Parathyroid adenoma (tissue), 2 donors: ENCODE data around the gene BMP6.

ENCODE experiments used
- H2AFZ ChIP-seq: fragments of 300-600 bp; sonication (generic); one replicate; pipeline ENCODE4 v1.7.0; 2017; ENCODE audit warnings: antibody characterized with exemption, mild to moderate bottlenecking
- H3K27ac ChIP-seq: fragments of 300-600 bp; sonication (generic); one replicate; pipeline ENCODE4 v1.7.0; 2017
- H3K27me3 ChIP-seq: fragments of 300-600 bp; sonication (generic); one replicate; pipeline ENCODE4 v1.7.0; 2017; ENCODE audit warnings: low read length; ENCODE audit not compliant: control insufficient read depth, insufficient read depth
- H3K36me3 ChIP-seq: fragments of 300-600 bp; sonication (generic); one replicate; pipeline ENCODE4 v1.7.0; 2017; ENCODE audit warnings: low read length; ENCODE audit not compliant: control insufficient read depth, insufficient read depth
- H3K4me1 ChIP-seq: fragments of 300-600 bp; sonication (generic); one replicate; pipeline ENCODE4 v1.7.0; 2017; ENCODE audit warnings: control low read depth
- H3K4me2 ChIP-seq: fragments of 300-600 bp; sonication (generic); one replicate; pipeline ENCODE4 v1.7.0; 2017; ENCODE audit warnings: low read length
- H3K4me3 ChIP-seq: fragments of 300-600 bp; sonication (generic); one replicate; pipeline ENCODE4 v1.7.0; 2017; ENCODE audit warnings: low read depth, low read length
- H3K79me2 ChIP-seq: fragments of 300-600 bp; sonication (generic); one replicate; pipeline ENCODE4 v1.7.0; 2017; ENCODE audit warnings: control low read depth
- H3K9ac ChIP-seq: fragments of 300-600 bp; sonication (generic); one replicate; pipeline ENCODE4 v1.7.0; 2017; ENCODE audit warnings: mild to moderate bottlenecking
- H3K9me3 ChIP-seq: fragments of 300-600 bp; sonication (generic); one replicate; pipeline ENCODE4 v1.7.0; 2017; ENCODE audit warnings: low read length; ENCODE audit not compliant: control insufficient read depth
- CTCF ChIP-seq: fragments of 300-600 bp; sonication (generic); IDR thresholded peaks from one replicate; pipeline ENCODE4 v1.7.0; 2017; ENCODE audit warnings: antibody characterized with exemption, mild to moderate bottlenecking
- donor health status: primary hyperparathyroidism.

Gene BMP6

GRCh38 chr6:7797386-7797785 lies 71.5 kb downstream of the BMP6 start:
- H3K27ac ChIP-seq, result no peak overlapping the region
- no peak overlapping the region for H3K4me3 ChIP-seq
- H3K4me1 ChIP-seq, result no peaks in the 10 kb centered on the region
- H3K9me3 ChIP-seq, result no peaks in the 10 kb centered on the region
- no peak overlapping the region for H3K4me2 ChIP-seq
- no peak overlapping the region for H3K9ac ChIP-seq
- H3K36me3 ChIP-seq, result no peaks in the 10 kb centered on the region
- H3K79me2 ChIP-seq, result no peaks in the 10 kb centered on the region
- TF ChIP-seq CTCF, result no peak
- no peak overlapping the region for H2AFZ ChIP-seq
- no peaks in the 10 kb centered on the region for H3K27me3 ChIP-seq

GRCh38 chr6:7798751-7799150 lies 72.9 kb downstream of the BMP6 start:
- Histone ChIP-seq H3K36me3 (no peaks in the 10 kb centered on the region), H2AFZ (no peak overlapping the region), H3K9ac (no peak overlapping the region), H3K4me1 (no peaks in the 10 kb centered on the region), H3K4me3 (no peak overlapping the region), H3K79me2 (no peaks in the 10 kb centered on the region), H3K27ac (no peak overlapping the region), H3K4me2 (no peak overlapping the region), H3K27me3 (no peaks in the 10 kb centered on the region), H3K9me3 (no peaks in the 10 kb centered on the region)
- TF ChIP-seq CTCF, result no peak

GRCh38 chr6:7802662-7803061 lies 76.8 kb downstream of the BMP6 start:
- no peak overlapping the region for H3K4me2 ChIP-seq
- no peaks in the 10 kb centered on the region for H3K36me3 ChIP-seq
- H3K4me3 ChIP-seq, result no peak overlapping the region
- H3K79me2 ChIP-seq, result no peaks in the 10 kb centered on the region
- H3K27ac ChIP-seq, result no peak overlapping the region
- H2AFZ ChIP-seq, result no peak overlapping the region
- TF ChIP-seq CTCF, result no peak
- no peaks in the 10 kb centered on the region for H3K27me3 ChIP-seq
- H3K9me3 ChIP-seq, result no peaks in the 10 kb centered on the region
- no peak overlapping the region for H3K9ac ChIP-seq
- no peaks in the 10 kb centered on the region for H3K4me1 ChIP-seq

- no peak overlapping the region for H2AFZ ChIP-seq
Measured at GRCh38 chr6:7803214-7803613, 77.3 kb downstream of the BMP6 start.

More at GRCh38 chr6:7803214-7803613, 77.3 kb downstream of the BMP6 start:
- Histone ChIP-seq H3K27ac (no peak overlapping the region), H3K9ac (no peak overlapping the region), H3K36me3 (no peaks in the 10 kb centered on the region), H3K9me3 (no peaks in the 10 kb centered on the region), H3K4me2 (no peak overlapping the region), H3K4me1 (no peaks in the 10 kb centered on the region), H3K79me2 (no peaks in the 10 kb centered on the region), H3K4me3 (no peak overlapping the region), H3K27me3 (no peaks in the 10 kb centered on the region)
- no peak for TF ChIP-seq CTCF
